PFSK-1 (cell line): ENCODE results near the gene SLC43A1.

Experiments used
- FOXP2 ChIP-seq: optimal IDR thresholded peaks from 2 replicates; pipeline ENCODE3; 2011; ENCODE audit warnings: borderline replicate concordance, control low read depth, inconsistent platforms; ENCODE audit not compliant: insufficient read depth; ENCODE audit errors: extremely low read length, extremely low read depth
- POLR2AphosphoS5 ChIP-seq: IDR thresholded peaks from 2 replicates; pipeline ENCODE4 v1.6.1; 2012; ENCODE audit warnings: low read depth, mild to moderate bottlenecking, control low read depth, low read length, moderate library complexity
- REST ChIP-seq, 2 experiments: IDR thresholded peaks; 2 replicates each; pipeline versions ENCODE4 v1.6.1 to v1.8.0; 2011 to 2012; ENCODE audit warnings: low read depth in 2 of 2, low read length in 2 of 2, control low read depth in 1 of 2, inconsistent platforms in 1 of 2, mild to moderate bottlenecking in 1 of 2, moderate library complexity in 1 of 2; ENCODE audit not compliant: insufficient read depth in 1 of 2
- SIN3A ChIP-seq: IDR thresholded peaks from 2 replicates; pipeline ENCODE4 v1.6.1; 2012; ENCODE audit warnings: mild to moderate bottlenecking, low read length, moderate library complexity, borderline replicate concordance; ENCODE audit not compliant: insufficient read depth
- TAF1 ChIP-seq: IDR thresholded peaks from 2 replicates; pipeline ENCODE4 v1.6.1; 2012; ENCODE audit warnings: low read length, control low read depth, borderline replicate concordance; ENCODE audit not compliant: insufficient read depth

The SLC43A1 gene

GRCh38 chr11:57546451-57546850, 30.9 kb upstream of the SLC43A1 start:
- TF ChIP-seq POLR2AphosphoS5 = no peak
- no peak for TF ChIP-seq TAF1
- TF ChIP-seq FOXP2 = no peak
- TF ChIP-seq SIN3A = no peak
- TF ChIP-seq REST (IDR thresholded peaks at IDR 0.05; ENCODE audit: insufficient read depth in 1 of 2, low read depth in 2 of 2, low read length in 2 of 2) = no peak

DNA sequence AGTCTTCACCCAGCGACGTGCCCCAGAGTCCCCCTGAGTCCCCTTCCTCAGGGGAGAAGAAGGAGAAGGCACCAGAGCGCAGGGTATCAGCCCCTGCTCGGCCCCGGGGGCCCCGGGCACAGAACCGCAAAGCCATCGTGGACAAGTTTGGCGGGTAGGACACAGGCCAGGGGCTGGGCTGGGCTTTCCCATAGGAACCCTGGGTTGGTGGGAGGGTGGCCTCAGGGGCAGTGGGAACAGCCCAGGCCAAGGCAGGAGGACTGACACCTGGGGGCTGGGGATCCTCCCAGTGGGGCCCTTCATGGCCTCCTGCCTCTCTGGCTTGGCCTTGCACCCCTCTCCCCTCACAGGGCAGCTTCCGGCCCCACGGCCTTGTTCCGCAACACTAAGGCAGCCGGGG, 30.4 kb upstream of the SLC43A1 start:
- TF ChIP-seq POLR2AphosphoS5 (no peak), SIN3A (no peak), REST (IDR thresholded peaks at IDR 0.05; ENCODE audit: insufficient read depth in 1 of 2, low read depth in 2 of 2, low read length in 2 of 2) (no peak), FOXP2 (no peak), TAF1 (no peak)

GRCh38 chr11:57544566-57544965, 29.1 kb upstream of the SLC43A1 start:
- TF ChIP-seq FOXP2 = no peak
- TF ChIP-seq REST (IDR thresholded peaks at IDR 0.05; ENCODE audit: insufficient read depth in 1 of 2, low read depth in 2 of 2, low read length in 2 of 2) = no peak
- TF ChIP-seq SIN3A = no peak
- TF ChIP-seq TAF1 = no peak
- TF ChIP-seq POLR2AphosphoS5 = no peak

DNA sequence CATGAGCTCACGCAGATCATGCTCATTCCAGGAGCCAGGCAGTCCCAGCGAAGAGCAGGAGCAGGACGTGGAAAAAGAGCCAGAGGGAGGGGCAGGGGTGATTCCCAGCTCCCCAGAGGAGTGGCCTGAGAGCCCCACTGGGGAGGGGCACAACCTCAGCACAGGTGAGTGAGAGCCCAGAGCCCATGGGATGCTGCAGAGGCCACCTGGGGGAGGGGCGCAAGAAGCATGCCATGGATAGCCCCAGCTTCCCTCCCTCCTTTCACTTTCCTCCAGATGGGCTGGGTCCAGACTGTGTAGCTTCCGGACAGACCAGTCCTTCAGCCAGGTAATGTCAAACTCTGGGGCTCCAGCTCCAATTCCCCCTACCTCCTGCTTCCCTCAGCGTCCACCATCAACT, 28.1 kb upstream of the SLC43A1 start:
- TF ChIP-seq FOXP2 = no peak
- TF ChIP-seq TAF1 = no peak
- TF ChIP-seq REST (IDR thresholded peaks at IDR 0.05; ENCODE audit: insufficient read depth in 1 of 2, low read depth in 2 of 2, low read length in 2 of 2) = no peak
- no peak for TF ChIP-seq SIN3A
- TF ChIP-seq POLR2AphosphoS5 = no peak

GRCh38 chr11:57542582-57542981, 27.1 kb upstream of the SLC43A1 start:
- TF ChIP-seq TAF1 (no peak), POLR2AphosphoS5 (no peak), REST (IDR thresholded peaks at IDR 0.05; ENCODE audit: insufficient read depth in 1 of 2, low read depth in 2 of 2, low read length in 2 of 2) (no peak), FOXP2 (no peak), SIN3A (no peak)
